Mucosa of rectum (tissue), 2 donors: ENCODE measurements around the gene ERICH6B.

Experiments
- H3K27ac ChIP-seq, 2 donors: one replicate each; pipeline ENCODE4 v1.7.0; 2013; ENCODE audit warnings: inconsistent platforms in 2 of 2, low read depth in 2 of 2, low read length in 2 of 2
- H3K27me3 ChIP-seq, 2 donors: one replicate each; pipeline ENCODE4 v1.7.0; 2013; ENCODE audit warnings: low read length in 2 of 2; ENCODE audit not compliant: control insufficient read depth in 2 of 2, insufficient read depth in 2 of 2
- H3K36me3 ChIP-seq, 2 donors: one replicate each; pipeline ENCODE4 v1.7.0; 2013; ENCODE audit warnings: low read length in 2 of 2; ENCODE audit not compliant: control insufficient read depth in 2 of 2, insufficient read depth in 2 of 2
- H3K4me1 ChIP-seq, 2 donors: one replicate each; pipeline ENCODE4 v1.7.0; 2013; ENCODE audit warnings: low read length in 2 of 2, mild to moderate bottlenecking in 1 of 2; ENCODE audit not compliant: control insufficient read depth in 2 of 2, insufficient read depth in 2 of 2
- H3K4me3 ChIP-seq, 2 donors: one replicate each; pipeline ENCODE4 v1.7.0; 2013; ENCODE audit warnings: low read length in 2 of 2
- H3K9ac ChIP-seq, 2 donors: one replicate each; pipeline ENCODE4 v1.7.0; 2013; ENCODE audit warnings: low read length in 2 of 2, low read depth in 1 of 2, mild to moderate bottlenecking in 1 of 2
- H3K9me3 ChIP-seq, 2 donors: one replicate each; pipeline ENCODE4 v1.7.0; 2013; ENCODE audit warnings: low read length in 2 of 2; ENCODE audit not compliant: control insufficient read depth in 2 of 2
- donor health status: healthy.
- donor health status: Normal muscosa, but diverticular disease.

The ERICH6B gene

DNA sequence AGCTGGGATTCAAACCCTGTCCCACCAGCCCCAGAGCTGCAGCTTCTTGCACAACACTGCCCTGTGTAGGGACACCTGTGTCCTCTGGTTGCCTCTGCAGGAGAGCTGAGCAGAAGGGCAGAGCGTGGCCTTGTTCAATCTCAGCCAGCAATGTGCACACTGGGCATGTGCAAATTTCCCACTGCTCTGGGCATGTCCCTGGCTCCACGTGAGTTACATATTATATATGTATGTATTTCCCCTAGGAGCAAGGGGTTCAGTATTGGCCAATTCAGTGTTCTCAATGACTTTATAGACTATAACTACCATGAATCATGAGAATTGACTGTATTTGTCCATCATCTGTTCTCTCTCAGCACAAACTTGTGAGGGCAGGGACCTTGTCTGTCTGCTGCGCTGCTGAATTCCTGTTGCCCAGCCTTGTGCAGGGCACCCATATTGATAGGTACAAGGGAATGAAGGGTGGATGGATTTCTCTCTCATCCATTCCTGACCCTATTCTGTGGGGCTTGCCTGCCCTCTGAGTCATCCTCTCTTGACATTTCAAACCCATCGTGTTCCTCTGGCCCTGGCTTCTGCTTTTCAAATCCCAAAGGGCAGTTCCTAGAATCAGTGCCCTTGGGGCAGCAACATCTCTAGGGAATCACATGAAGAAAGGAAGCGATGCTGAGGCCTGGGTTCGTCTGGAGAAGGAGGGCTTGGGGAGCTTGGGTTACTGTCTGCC lies 69.7 kb downstream of the ERICH6B start:
- H3K9me3 ChIP-seq, result no peaks in the 10 kb centered on the region
- H3K27me3 ChIP-seq, result no peaks in the 10 kb centered on the region
- H3K4me3 ChIP-seq, result no peak overlapping the region
- no peak overlapping the region for H3K9ac ChIP-seq
- no peaks in the 10 kb centered on the region for H3K36me3 ChIP-seq
- no peak overlapping the region for H3K27ac ChIP-seq
- no peaks in the 10 kb centered on the region for H3K4me1 ChIP-seq

DNA sequence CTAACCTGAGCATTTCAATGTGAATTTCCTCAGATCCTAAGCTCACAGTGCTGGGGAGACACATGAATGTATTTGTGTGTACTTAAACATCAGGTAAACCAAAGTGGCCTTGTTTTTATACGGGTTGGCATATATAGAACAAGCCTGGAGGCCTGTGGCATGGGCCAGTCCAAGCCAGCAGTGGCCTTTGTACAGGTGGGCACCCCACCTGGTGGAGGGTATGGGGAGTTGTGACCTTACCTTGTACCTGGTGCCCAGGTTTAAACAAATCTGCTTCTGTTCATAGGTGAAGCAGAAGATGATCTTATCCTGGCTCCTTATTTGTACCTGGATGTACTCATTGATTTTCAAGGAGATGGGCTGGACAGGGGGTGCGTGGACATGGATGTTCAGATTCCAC lies 71.0 kb downstream of the ERICH6B start:
- Histone ChIP-seq H3K4me3 (no peak overlapping the region), H3K36me3 (no peaks in the 10 kb centered on the region), H3K4me1 (no peaks in the 10 kb centered on the region), H3K9ac (no peak overlapping the region), H3K9me3 (no peaks in the 10 kb centered on the region), H3K27ac (no peak overlapping the region), H3K27me3 (no peaks in the 10 kb centered on the region)

- Histone ChIP-seq H3K4me1 (no peaks in the 10 kb centered on the region), H3K9me3 (no peaks in the 10 kb centered on the region), H3K27me3 (no peaks in the 10 kb centered on the region), H3K36me3 (no peaks in the 10 kb centered on the region), H3K9ac (no peak overlapping the region), H3K27ac (no peak overlapping the region), H3K4me3 (no peak overlapping the region)
These were observed 72.7 kb downstream of the ERICH6B start for GRCh38 chr13:45542878-45543277.

GRCh38 chr13:45542391-45542790 lies 73.1 kb downstream of the ERICH6B start:
- no peak overlapping the region for H3K4me3 ChIP-seq
- H3K27ac ChIP-seq, result no peak overlapping the region
- no peak overlapping the region for H3K9ac ChIP-seq
- no peaks in the 10 kb centered on the region for H3K9me3 ChIP-seq
- H3K4me1 ChIP-seq, result no peaks in the 10 kb centered on the region
- H3K36me3 ChIP-seq, result no peaks in the 10 kb centered on the region
- no peaks in the 10 kb centered on the region for H3K27me3 ChIP-seq

DNA sequence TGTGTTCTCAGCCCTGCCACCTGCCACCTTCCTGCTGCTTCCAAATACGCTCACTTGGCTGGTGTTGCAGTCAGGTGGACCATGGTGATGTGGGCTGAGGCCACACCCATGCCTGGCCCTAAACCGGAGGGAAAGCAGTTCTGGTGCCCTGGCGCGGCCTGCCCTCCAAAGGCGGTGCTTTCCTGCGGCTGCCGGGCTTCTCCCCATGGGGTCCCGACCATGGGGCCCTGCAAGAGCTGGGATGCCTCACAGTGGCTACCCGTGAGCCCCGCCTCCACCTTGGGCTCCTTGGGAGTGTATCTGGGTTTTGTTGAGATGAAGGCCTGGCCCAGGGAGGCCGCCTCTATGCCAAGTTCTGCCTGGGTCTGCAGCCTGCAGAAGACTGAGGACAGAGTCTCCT lies 73.7 kb downstream of the ERICH6B start:
- H3K27me3 ChIP-seq, result no peaks in the 10 kb centered on the region
- H3K36me3 ChIP-seq, result no peaks in the 10 kb centered on the region
- H3K4me3 ChIP-seq, result no peak overlapping the region
- H3K9ac ChIP-seq, result no peak overlapping the region
- no peak overlapping the region for H3K27ac ChIP-seq
- no peaks in the 10 kb centered on the region for H3K9me3 ChIP-seq
- H3K4me1 ChIP-seq, result no peaks in the 10 kb centered on the region

DNA sequence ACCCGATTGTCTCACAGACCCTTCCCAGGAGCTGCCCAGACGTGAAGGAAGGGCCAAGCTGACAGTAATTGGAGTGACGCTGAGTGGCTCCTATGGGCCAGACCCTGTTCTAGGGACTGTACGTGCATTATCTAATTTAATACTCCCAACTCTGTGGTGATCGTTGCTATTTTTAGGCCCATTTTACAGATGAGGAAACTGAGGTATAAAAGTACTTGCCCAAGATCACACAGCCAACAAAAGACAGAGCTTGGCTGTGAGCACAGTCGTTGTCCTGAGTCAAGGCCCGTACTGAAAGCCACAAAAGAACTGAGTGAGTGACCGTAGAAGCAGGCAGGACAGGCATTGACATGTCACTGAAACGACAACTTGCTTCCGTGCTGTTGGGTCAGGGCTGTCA lies 74.7 kb downstream of the ERICH6B start:
- H3K36me3 ChIP-seq, result peaks cover 1 to 3% of the 10 kb centered on the region in 2 donors
- H3K27me3 ChIP-seq, result no peaks in the 10 kb centered on the region
- no peak overlapping the region for H3K9ac ChIP-seq
- no peaks in the 10 kb centered on the region for H3K4me1 ChIP-seq
- no peak overlapping the region for H3K4me3 ChIP-seq
- H3K27ac ChIP-seq, result no peak overlapping the region
- H3K9me3 ChIP-seq, result no peaks in the 10 kb centered on the region

GRCh38 chr13:45540195-45540594 lies 75.3 kb downstream of the ERICH6B start:
- no peaks in the 10 kb centered on the region for H3K27me3 ChIP-seq
- H3K4me1 ChIP-seq, result no peaks in the 10 kb centered on the region
- H3K9me3 ChIP-seq, result no peaks in the 10 kb centered on the region
- H3K36me3 ChIP-seq, result peaks cover 8 to 9% of the 10 kb centered on the region in 2 donors
- no peak overlapping the region for H3K4me3 ChIP-seq
- H3K9ac ChIP-seq, result no peak overlapping the region
- H3K27ac ChIP-seq, result no peak overlapping the region

DNA sequence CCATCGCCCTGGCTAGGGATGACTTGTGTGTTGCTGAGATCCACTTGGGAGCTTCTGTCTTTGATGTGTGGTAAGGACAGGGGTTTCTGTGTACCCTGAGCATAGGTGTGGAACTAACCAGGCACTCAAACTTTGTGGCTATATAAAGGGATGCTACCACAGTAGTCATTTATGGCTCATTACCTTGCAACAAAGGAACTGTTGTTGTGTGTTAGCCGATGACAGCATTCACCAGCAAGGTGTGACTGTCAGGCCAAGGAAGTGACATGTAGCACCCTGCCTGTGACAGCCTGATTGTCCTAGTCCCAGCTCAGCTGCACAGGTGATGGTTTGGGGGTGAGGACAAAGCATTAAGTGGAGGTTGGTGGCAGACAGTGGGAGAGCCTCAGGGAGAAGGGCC lies 77.2 kb downstream of the ERICH6B start:
- H3K9ac ChIP-seq, result no peak overlapping the region
- H3K4me3 ChIP-seq, result no peak overlapping the region
- H3K9me3 ChIP-seq, result no peaks in the 10 kb centered on the region
- no peaks in the 10 kb centered on the region for H3K4me1 ChIP-seq
- H3K27me3 ChIP-seq, result no peaks in the 10 kb centered on the region
- peaks cover 26% of the 10 kb centered on the region in 2 donors for H3K36me3 ChIP-seq
- H3K27ac ChIP-seq, result no peak overlapping the region

GRCh38 chr13:45537516-45537915 lies 78.0 kb downstream of the ERICH6B start:
- no peak overlapping the region for H3K27ac ChIP-seq
- H3K9ac ChIP-seq, result no peak overlapping the region
- H3K9me3 ChIP-seq, result no peaks in the 10 kb centered on the region

DNA sequence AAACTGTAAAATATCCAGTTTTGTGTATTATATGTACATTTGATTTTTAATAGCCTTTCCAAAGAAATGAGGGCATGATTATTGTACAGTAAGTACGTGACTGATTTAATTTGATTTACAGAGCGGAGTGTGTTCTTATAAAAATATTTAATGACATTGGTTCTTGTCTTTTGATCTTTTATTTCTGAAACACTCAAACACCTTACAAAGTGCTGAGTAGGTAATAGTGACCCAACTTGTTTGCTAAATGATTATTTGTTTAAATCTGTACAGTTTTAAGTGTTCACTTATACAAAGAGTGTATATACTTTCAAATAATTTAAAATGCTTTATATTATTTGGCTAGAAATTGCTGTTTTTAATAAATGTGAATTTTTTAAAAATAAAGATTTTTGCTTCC lies 79.3 kb downstream of the ERICH6B start:
- Histone ChIP-seq H3K9ac (no peak overlapping the region), H3K9me3 (no peaks in the 10 kb centered on the region), H3K27ac (no peak overlapping the region), H3K27me3 (no peaks in the 10 kb centered on the region), H3K4me3 (no peak overlapping the region), H3K4me1 (no peaks in the 10 kb centered on the region), H3K36me3 (peaks cover 40 to 41% of the 10 kb centered on the region in 2 donors)

More at GRCh38 chr13:45537516-45537915, 78.0 kb downstream of the ERICH6B start:
- H3K36me3 ChIP-seq, result peaks cover 33% of the 10 kb centered on the region in 2 donors
- no peaks in the 10 kb centered on the region for H3K4me1 ChIP-seq
- no peak overlapping the region for H3K4me3 ChIP-seq
- no peaks in the 10 kb centered on the region for H3K27me3 ChIP-seq
